ENCODE data around the gene PDE9A.

PDE9A gene

GRCh38 chr21:42644223-42645208 lies 8.9 kb upstream of the PDE9A start:
- no peak for DNase-seq

- no peak for DNase-seq
Measured at GRCh38 chr21:42645211-42646075, 8.0 kb upstream of the PDE9A start.

- no peak for DNase-seq
Measured at GRCh38 chr21:42646076-42646825, 7.2 kb upstream of the PDE9A start.

GRCh38 chr21:42646836-42647235 lies 6.6 kb upstream of the PDE9A start:
- DNase-seq, result no peak

- no peak for DNase-seq
Measured at GRCh38 chr21:42648606-42649005, 4.8 kb upstream of the PDE9A start.

GRCh38 chr21:42649122-42650032 lies 4.0 kb upstream of the PDE9A start:
- DNase-seq, result no peak

- no peak for DNase-seq
Measured at GRCh38 chr21:42650033-42650370, 3.4 kb upstream of the PDE9A start.

GRCh38 chr21:42650441-42651421 lies 2.7 kb upstream of the PDE9A start:
- DNase-seq, result no peak

GRCh38 chr21:42651515-42652401 lies 1.7 kb upstream of the PDE9A start:
- no peak for DNase-seq

GRCh38 chr21:42652527-42653230 lies 742 bp upstream of the PDE9A start:
- DNase-seq, result no peak

- no peak for DNase-seq
Measured at GRCh38 chr21:42654179-42654912, 925 bp downstream of the PDE9A start.

GRCh38 chr21:42654913-42655795 lies 1.7 kb downstream of the PDE9A start:
- DNase-seq, result no peak

- DNase-seq, result no peak
Measured at GRCh38 chr21:42655796-42656770, 2.7 kb downstream of the PDE9A start.

GRCh38 chr21:42656872-42657271 lies 3.5 kb downstream of the PDE9A start:
- no peak for DNase-seq

GRCh38 chr21:42657676-42658319 lies 4.4 kb downstream of the PDE9A start:
- no peak for DNase-seq
